ENCODE measurements around the gene CPT2.

Gene CPT2

DNA sequence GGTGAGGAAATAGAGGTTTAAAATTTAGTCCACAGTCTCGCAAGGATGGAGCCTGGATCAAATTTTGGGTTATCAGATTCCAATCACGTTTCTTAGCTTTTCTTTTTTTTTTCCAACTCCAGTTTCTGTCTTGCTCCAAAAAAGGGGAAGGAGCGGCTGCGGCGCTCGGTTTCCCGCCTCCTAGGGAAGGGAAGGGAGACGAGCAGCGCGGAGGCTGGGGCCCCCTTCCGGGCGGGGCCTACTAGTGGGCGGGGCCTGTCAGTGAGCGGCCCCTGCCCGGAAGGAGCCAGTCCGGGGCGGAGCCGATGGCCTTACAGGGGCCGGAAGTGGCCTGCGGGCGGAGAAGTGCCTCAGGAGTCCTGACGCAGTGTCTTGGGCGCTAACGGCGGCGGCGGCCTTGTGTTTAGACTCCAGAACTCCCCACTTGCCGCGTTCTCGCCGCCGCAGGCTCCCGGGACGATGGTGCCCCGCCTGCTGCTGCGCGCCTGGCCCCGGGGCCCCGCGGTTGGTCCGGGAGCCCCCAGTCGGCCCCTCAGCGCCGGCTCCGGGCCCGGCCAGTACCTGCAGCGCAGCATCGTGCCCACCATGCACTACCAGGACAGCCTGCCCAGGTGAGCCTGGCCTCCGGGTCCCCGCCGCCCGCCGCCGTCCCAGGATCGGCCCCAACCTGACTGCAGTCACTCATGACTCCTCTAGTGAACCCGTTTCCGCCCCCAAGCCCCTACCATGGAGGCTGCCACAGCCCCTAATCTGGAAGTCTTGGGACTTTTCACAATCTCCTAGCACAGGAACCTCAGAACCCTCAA is at the start of gene CPT2:
TSS of gene CPT2 (plus strand) at position 340 of the 806 bp plus-strand sequence. CDS start at position 460, 120 bp downstream.
- DNase-seq (ENCODE audit: low read depth in 2 of 3, low spot score in 1 of 3) = peak; percentile 85 to 90 (median 86)

DNA sequence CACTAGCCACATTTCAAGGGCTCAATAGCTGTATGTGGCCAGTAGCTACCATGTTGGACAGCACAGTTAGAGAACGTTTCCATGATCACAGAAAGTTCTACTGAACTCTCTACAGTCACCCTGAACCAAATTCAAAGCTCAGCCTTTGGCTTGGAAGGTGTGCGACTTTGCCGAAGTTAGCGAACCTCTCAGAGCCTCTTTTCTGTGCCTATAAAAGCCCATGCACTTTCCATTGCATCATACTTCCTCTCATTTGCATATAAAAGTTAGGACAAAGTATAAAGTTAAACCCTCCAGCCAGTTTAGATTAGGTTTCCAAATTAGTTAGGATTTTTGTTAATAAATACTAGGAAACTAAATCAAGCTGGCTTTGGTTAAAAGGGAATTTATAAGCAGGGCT is 49.5 kb upstream of the CPT2 start:
- no peak for DNase-seq (ENCODE audit: low read depth in 2 of 3, low spot score in 1 of 3)

GRCh38 chr1:53148123-53148522 is 48.5 kb upstream of the CPT2 start:
- no peak for DNase-seq (ENCODE audit: low read depth in 2 of 3, low spot score in 1 of 3)

- no peak for DNase-seq (ENCODE audit: low read depth in 2 of 3, low spot score in 1 of 3)
Observed at GRCh38 chr1:53153752-53154151, 42.9 kb upstream of the CPT2 start.

- DNase-seq (ENCODE audit: low read depth in 2 of 3, low spot score in 1 of 3) = no peak
Observed at GRCh38 chr1:53154859-53155438, 41.7 kb upstream of the CPT2 start.

GRCh38 chr1:53155534-53155933 is 41.1 kb upstream of the CPT2 start:
- no peak for DNase-seq (ENCODE audit: low read depth in 2 of 3, low spot score in 1 of 3)

DNA sequence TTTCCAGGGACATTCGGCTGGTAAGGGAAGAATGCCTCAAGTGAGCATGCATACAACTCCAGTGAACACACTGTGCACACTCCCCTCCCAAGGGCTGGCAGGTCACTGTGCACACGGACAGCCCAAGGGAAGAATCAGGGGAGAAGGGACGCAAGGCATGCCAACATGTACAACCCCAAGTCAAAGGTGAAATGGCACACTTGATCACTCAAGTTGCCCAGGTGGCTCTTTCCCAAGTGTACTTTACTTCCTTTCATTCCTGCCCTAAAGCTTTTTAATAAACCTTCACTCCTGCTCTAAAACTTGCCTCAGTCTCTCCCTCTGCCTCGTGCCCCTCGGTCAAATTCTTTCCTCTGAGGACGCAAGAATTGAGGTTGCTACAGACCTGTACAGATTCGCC is 40.7 kb upstream of the CPT2 start:
- no peak for DNase-seq (ENCODE audit: low read depth in 2 of 3, low spot score in 1 of 3)

DNA sequence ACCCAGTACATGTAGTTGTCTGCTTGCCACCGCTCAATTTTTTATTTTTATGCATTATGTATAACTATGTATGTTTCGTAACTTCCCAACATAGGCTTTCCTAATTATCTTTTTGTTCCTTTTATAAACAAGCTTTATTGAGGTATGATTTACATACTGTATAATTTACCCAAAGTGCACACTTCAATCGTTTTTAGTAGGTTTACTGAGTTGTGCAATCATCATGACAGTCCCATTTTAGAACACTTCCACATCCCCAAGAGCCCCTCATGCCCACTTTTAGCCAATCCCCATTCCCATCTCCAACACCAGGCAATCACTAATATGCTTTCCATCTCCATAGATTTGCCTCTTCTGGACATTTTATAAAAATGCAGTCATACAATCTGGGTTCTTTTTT is 39.8 kb upstream of the CPT2 start:
- no peak for DNase-seq (ENCODE audit: low read depth in 2 of 3, low spot score in 1 of 3)

DNA sequence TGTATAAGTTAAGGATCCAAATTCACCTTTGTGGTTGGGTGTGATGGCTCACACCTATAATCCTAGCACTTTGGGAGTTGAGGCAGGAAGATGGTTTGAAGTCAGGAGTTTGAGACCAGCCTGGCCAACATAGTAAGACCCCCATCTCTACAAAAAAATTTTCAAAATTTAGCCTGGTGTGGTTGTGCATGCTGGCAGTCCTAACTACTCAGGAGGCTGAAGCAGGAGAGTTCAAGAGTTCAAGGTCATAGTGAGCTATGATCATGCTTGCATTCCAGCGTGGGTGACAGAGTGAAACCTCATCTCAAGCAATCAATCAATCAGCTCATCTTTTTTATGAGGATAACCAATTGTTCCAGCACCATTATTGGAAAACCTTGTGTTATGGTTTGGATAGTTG is 37.7 kb upstream of the CPT2 start:
- no peak for DNase-seq (ENCODE audit: low read depth in 2 of 3, low spot score in 1 of 3)

GRCh38 chr1:53160924-53161378 is 35.7 kb upstream of the CPT2 start:
- no peak for DNase-seq (ENCODE audit: low read depth in 2 of 3, low spot score in 1 of 3)

DNA sequence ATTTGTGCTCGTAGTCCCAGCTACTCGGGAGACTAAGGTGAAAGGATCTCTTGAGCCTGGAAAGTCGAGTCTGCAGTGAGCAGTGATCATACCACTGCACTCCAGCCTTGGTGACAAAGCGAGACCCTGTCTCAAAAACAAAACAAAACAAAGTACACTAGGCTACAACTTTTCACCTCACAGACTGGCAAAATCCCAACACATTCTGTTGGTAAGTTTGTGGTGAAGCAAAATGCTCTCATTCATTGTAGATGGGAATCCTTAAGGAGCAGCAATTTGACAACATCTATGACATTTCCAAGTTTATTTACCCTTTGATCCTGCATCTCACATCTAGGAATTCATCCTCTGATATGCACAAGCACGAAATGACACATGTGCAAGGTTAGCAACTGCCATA is 34.0 kb upstream of the CPT2 start:
- no peak for DNase-seq (ENCODE audit: low read depth in 2 of 3, low spot score in 1 of 3)

GRCh38 chr1:53163291-53163768 is 33.3 kb upstream of the CPT2 start:
- DNase-seq (ENCODE audit: low read depth in 2 of 3, low spot score in 1 of 3) = no peak

DNA sequence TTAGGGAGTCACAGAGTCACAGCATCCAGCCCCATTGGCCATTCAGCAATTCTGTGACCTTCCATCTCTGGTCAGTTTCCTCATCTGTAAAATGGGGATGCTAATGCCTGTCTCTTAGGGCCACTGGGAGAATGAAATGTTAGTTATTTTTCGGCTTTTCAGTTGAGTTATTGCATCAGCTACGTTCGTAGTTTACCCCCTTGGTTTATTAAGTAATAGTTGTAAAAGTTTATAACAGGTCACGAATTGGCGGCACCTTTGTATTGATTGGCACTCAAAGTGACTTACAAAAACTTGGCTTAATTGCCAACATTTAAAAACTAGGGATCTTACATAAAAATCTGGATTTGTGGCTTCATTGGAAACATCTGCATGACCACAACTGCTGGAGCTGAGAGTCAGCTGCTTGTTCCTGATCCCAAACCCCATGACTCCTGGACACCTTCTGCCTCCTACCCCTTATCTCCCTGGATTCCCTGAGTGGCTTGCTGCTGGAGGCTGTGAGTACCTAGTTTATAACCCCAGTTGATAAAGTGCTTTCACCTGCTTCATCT is 31.1 kb upstream of the CPT2 start:
- no peak for DNase-seq (ENCODE audit: low read depth in 2 of 3, low spot score in 1 of 3)

DNA sequence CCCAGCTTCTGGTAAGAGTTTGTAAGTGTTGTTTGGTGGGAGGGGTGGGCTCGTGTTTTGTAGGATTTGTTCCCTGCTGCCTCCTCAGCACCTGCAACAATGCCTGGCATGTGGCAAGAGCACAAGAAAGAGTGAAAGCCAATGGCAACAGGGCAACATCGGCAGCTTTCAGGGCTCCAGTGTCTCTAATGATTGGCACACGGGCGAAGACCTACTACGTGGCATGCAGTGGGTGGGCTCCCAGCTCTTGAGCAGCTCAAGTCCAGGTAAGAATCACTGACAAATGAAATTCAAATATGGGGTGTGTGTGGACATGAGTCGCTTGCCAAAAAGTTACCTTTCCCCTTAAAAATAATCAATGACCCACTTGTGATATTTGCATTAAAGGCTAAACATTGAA is 30.3 kb upstream of the CPT2 start:
- no peak for DNase-seq (ENCODE audit: low read depth in 2 of 3, low spot score in 1 of 3)

GRCh38 chr1:53166912-53167311 is 29.7 kb upstream of the CPT2 start:
- no peak for DNase-seq (ENCODE audit: low read depth in 2 of 3, low spot score in 1 of 3)

DNA sequence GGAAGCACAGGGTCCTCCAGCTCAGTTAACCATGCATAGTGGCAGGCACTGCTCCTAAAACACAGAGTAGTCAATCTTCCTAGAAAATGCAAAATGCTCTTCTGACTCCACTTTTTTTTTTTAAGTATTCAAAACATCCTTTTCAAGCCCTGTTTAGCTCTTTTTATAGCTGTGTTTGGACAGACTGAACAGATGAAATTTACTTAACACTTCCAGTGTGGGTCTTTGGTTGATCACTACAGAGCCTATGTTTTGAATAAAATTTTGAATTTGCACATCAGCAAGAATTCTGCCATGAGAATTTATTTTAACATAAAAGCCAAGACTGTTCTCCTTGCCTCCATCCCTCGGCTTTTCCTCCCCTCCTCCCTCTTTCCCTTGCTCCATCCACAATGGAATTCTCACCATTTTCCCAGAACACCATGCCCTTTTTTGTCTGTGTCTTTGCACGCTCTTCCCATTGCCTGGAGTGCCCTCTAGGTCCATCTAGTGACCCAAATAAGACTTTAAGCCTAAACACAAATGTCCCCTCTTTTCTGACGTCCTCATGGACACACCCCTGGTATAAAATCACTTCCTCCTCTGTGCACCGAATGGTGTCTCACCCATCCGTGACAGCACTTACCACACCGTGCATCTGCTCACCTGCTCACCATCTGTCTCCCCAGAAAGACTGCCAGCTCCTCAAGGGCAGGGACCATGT is 24.0 kb upstream of the CPT2 start:
- DNase-seq (ENCODE audit: low read depth in 2 of 3, low spot score in 1 of 3) = no peak

GRCh38 chr1:53174971-53175913 is 21.4 kb upstream of the CPT2 start:
- DNase-seq (ENCODE audit: low read depth in 2 of 3, low spot score in 1 of 3) = no peak

DNA sequence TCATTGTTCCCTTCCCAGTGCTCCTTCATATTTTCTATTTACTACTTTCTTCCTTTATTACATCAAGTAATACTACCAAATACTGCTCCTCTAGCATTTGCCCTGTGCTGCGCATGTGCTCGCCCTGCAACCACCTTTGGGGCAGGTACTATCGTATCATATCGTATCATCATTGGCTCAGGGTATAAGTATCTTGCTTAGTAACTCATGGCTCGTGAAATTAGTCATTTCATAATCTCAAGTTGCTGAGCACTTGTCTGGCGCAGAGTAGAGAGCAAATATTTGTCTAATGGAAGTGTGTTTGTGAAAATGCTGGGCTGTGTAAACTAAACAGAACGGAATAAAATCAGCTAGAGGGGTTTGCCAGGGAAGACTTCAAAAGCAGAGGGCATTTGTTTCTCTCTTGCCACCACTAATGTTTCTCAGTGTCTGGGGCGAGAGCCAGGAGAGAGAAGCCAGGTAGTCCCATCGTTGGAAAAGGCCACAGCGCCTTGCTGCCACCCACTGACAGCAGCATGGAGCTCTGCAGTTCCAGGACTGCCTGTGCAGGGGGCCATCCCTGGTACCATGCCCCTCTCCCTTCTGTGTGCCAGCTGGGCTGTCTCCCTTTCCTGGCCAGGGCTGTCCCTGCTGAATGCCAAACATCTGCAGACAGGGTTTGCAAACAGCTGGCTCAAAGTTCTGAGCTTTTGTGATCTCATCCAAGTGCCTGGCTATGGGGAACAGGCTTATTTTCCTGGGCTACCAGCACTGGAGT is 20.0 kb upstream of the CPT2 start:
- no peak for DNase-seq (ENCODE audit: low read depth in 2 of 3, low spot score in 1 of 3)

GRCh38 chr1:53180226-53180625 is 16.4 kb upstream of the CPT2 start:
- DNase-seq (ENCODE audit: low read depth in 2 of 3, low spot score in 1 of 3) = no peak

GRCh38 chr1:53180951-53181350 is 15.7 kb upstream of the CPT2 start:
- no peak for DNase-seq (ENCODE audit: low read depth in 2 of 3, low spot score in 1 of 3)
